SJSA1 (cell line): ENCODE measurements around the gene CASS4. TPM values are rescaled to one million over a fixed set of nuclear protein-coding genes. Genes with fewer than 3 reads are reported as not detected.

ENCODE experiments used
- DNase-seq, 2 experiments: peaks; one replicate each; pipeline ENCODE4 v3.0.0-alpha.2; 2015 to 2020; ENCODE audit warnings: low spot score in 2 of 2, low read depth in 1 of 2
- H3K27ac ChIP-seq: fragments of 250-450 bp; sonication (Bioruptor Pico); 2 replicates; pipeline ENCODE4 v1.5.1; 2020; ENCODE audit warnings: mild to moderate bottlenecking, moderate library complexity
- H3K27me3 ChIP-seq: fragments of 250-450 bp; sonication (Bioruptor Pico); replicated peaks from 2 replicates; pipeline ENCODE4 v1.5.1; 2020; ENCODE audit warnings: mild to moderate bottlenecking, moderate library complexity
- H3K36me3 ChIP-seq: fragments of 250-450 bp; sonication (Bioruptor Pico); 2 replicates; pipeline ENCODE4 v1.5.1; 2020; ENCODE audit warnings: mild to moderate bottlenecking
- H3K4me1 ChIP-seq: fragments of 250-450 bp; sonication (Bioruptor Pico); replicated peaks from 2 replicates; pipeline ENCODE4 v1.6.1; 2021; ENCODE audit warnings: mild to moderate bottlenecking
- H3K4me3 ChIP-seq: fragments of 250-450 bp; sonication (Bioruptor Pico); 2 replicates; pipeline ENCODE4 v1.5.1; 2020; ENCODE audit warnings: mild to moderate bottlenecking
- H3K9me3 ChIP-seq: fragments of 250-450 bp; sonication (Bioruptor Pico); replicated peaks from 2 replicates; pipeline ENCODE4 v1.5.1; 2020; ENCODE audit warnings: mild to moderate bottlenecking
- total RNA-seq: library from RNA; depleted of rRNA; stranded (reverse); fragments of >200 nt; shearing (Covaris generic); gene quantifications from 2 replicates; pipeline ENCODE4 v1.2.3, GENCODE V29; 2014; rRNA removed

The CASS4 gene
- total RNA-seq, 1 experiment from 2014 or later, result not detected

GRCh38 chr20:56487216-56487615, 75.2 kb downstream of the CASS4 start:
- Histone ChIP-seq H3K27me3 (no peaks in the 10 kb centered on the region), H3K9me3 (no peaks in the 10 kb centered on the region), H3K27ac (no peak overlapping the region), H3K4me3 (no peak overlapping the region), H3K36me3 (peaks cover 89% of the 10 kb centered on the region), H3K4me1 (no peaks in the 10 kb centered on the region)
- no peak for DNase-seq

DNA sequence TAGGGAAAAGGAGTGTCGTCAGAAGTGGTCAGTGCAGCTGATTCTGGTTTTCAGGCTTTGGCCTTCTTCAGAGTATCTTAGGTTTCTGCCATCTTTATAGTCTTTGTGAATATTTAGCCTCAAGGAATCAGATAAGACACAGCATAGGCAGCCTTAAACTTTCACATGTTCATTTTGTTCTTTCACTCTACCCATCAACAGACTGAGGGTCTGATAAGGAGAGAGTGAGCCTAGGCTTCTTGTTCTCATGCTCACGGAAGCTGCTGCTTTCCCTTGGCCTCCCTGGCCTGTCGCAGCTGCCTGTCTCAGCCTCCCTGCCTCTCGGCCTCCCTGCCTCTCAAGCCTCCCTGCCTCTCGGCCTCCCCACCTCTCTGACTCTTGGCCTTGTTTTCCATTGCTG, 76.5 kb downstream of the CASS4 start:
- H3K36me3 ChIP-seq, result peaks cover 82% of the 10 kb centered on the region
- H3K27me3 ChIP-seq, result no peaks in the 10 kb centered on the region
- DNase-seq, result no peak
- no peaks in the 10 kb centered on the region for H3K9me3 ChIP-seq
- no peak overlapping the region for H3K4me3 ChIP-seq
- H3K27ac ChIP-seq, result no peak overlapping the region
- no peaks in the 10 kb centered on the region for H3K4me1 ChIP-seq

- Histone ChIP-seq H3K36me3 (peaks cover 33% of the 10 kb centered on the region), H3K4me3 (no peak overlapping the region)
Observed at GRCh38 chr20:56501116-56501515, 89.1 kb downstream of the CASS4 start.

DNA sequence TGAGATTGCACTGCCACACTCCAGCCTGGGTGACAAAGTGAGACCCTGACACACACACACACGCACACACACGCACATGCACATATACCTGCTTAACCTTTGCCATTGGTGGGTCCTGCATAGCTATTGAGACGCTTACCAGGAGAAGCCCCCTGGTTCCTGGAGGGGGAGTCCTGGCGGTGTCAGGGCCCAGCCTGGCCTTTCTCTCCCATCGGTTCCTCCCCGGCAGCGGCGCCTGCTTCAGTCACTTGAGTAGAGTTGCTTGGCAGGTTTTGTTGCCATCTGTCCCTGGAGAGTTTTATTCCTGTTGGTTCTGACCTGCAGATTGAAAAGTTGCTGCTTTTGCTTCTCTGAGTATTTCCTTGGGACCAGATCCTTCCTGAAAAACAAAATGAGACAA, 91.9 kb downstream of the CASS4 start:
- DNase-seq, result no peak
- Histone ChIP-seq H3K27ac (no peak overlapping the region), H3K4me1 (no peaks in the 10 kb centered on the region), H3K27me3 (no peaks in the 10 kb centered on the region), H3K4me3 (no peak overlapping the region), H3K36me3 (peaks cover 15% of the 10 kb centered on the region), H3K9me3 (no peaks in the 10 kb centered on the region)

More at GRCh38 chr20:56501116-56501515, 89.1 kb downstream of the CASS4 start:
- Histone ChIP-seq H3K4me1 (no peaks in the 10 kb centered on the region), H3K27me3 (no peaks in the 10 kb centered on the region), H3K27ac (no peak overlapping the region), H3K9me3 (no peaks in the 10 kb centered on the region)
- DNase-seq, result no peak

GRCh38 chr20:56504373-56505005, 92.4 kb downstream of the CASS4 start:
- Histone ChIP-seq H3K9me3 (no peaks in the 10 kb centered on the region), H3K4me3 (no peak overlapping the region), H3K36me3 (peaks cover 15% of the 10 kb centered on the region), H3K27ac (no peak overlapping the region), H3K4me1 (no peaks in the 10 kb centered on the region), H3K27me3 (no peaks in the 10 kb centered on the region)
- no peak for DNase-seq

GRCh38 chr20:56506103-56506502, 94.0 kb downstream of the CASS4 start:
- Histone ChIP-seq H3K4me3 (no peak overlapping the region), H3K36me3 (peaks cover 15% of the 10 kb centered on the region), H3K9me3 (no peaks in the 10 kb centered on the region), H3K4me1 (no peaks in the 10 kb centered on the region), H3K27me3 (no peaks in the 10 kb centered on the region), H3K27ac (no peak overlapping the region)
- DNase-seq, result no peak

Other genes starting within 250 kb of the CASS4 start
- gene MC3R, start 163.5 kb upstream of the CASS4 start, total RNA-seq, result not detected in 2 replicates
- gene FAM210B, start 53.3 kb upstream of the CASS4 start, total RNA-seq, result 9.0 and 22.4 TPM in 2 replicates
- 116 and 132 TPM in 2 replicates for gene AURKA, start 20.0 kb upstream of the CASS4 start, total RNA-seq
- 36.4 and 37.8 TPM in 2 replicates for gene CSTF1, start 19.6 kb upstream of the CASS4 start, total RNA-seq
- gene RTF2, start 56.4 kb downstream of the CASS4 start, total RNA-seq, result 118 and 121 TPM in 2 replicates
- gene FAM209A, start 112.5 kb downstream of the CASS4 start, total RNA-seq, result not detected in 2 replicates
- gene FAM209B, start 121.0 kb downstream of the CASS4 start, total RNA-seq, result not detected in 2 replicates
- gene TFAP2C, start 217.0 kb downstream of the CASS4 start, total RNA-seq, result 0.92 and 1.1 TPM in 2 replicates